OCI-LY7 (cell line): ENCODE measurements around the gene EYA2. TPM values are rescaled to one million over a fixed set of nuclear protein-coding genes. Genes with fewer than 3 reads are reported as not detected.

Experiments used
- BruUV-seq: library from RNA; stranded (reverse); fragments of 400-500 nt; replicated peaks from 2 replicates; lab custom pipeline; 2021; lab: Mats Ljungman, UMichigan
- CTCF ChIA-PET: fragments of 300-600 bp; sonication (Branson Sonifier 250); formaldehyde crosslinking; loops from one replicate; lab custom pipeline; 2022; ENCODE audit warnings: antibody characterized with exemption; ENCODE audit not compliant: unreplicated experiment; lab: Charles Lee
- POLR2A ChIA-PET: fragments of 300-600 bp; sonication (Branson Sonifier 250); formaldehyde crosslinking; loops from one replicate; lab custom pipeline; 2022; ENCODE audit warnings: antibody characterized with exemption; lab: Charles Lee
- DNase-seq: peaks from one replicate; pipeline ENCODE4 v3.0.0-alpha.2; 2015; ENCODE audit warnings: low spot score
- H2AFZ ChIP-seq: fragments of 200-600 bp; sonication (generic), shearing (Covaris generic); 2 replicates; pipeline ENCODE4 v1.6.1; 2014; ENCODE audit warnings: mild to moderate bottlenecking, antibody characterized with exemption, low read length, moderate library complexity
- H3K27ac ChIP-seq: fragments of 200-600 bp; sonication (generic); 2 replicates; pipeline ENCODE4 v1.5.1; 2014; ENCODE audit warnings: mixed run types, low read depth, mild to moderate bottlenecking, moderate library complexity, low read length, inconsistent platforms; ENCODE audit not compliant: poor library complexity, severe bottlenecking
- H3K36me3 ChIP-seq: fragments of 200-600 bp; sonication (generic); 2 replicates; pipeline ENCODE4 v1.6.1; 2014; ENCODE audit warnings: mild to moderate bottlenecking, antibody characterized with exemption, low read length, moderate library complexity, mixed read lengths; ENCODE audit not compliant: insufficient read depth
- H3K4me1 ChIP-seq: fragments of 200-600 bp; sonication (generic); 2 replicates; pipeline ENCODE4 v1.5.1; 2014; ENCODE audit warnings: mild to moderate bottlenecking, low read length; ENCODE audit not compliant: insufficient read depth, poor library complexity, severe bottlenecking
- H3K4me2 ChIP-seq: fragments of 200-600 bp; sonication (generic); 2 replicates; pipeline ENCODE4 v1.6.1; 2014; ENCODE audit warnings: mild to moderate bottlenecking, low read length
- H3K4me3 ChIP-seq: fragments of 200-600 bp; sonication (generic); 2 replicates; pipeline ENCODE4 v1.5.1; 2014; ENCODE audit warnings: mild to moderate bottlenecking, low read depth, low read length; ENCODE audit not compliant: poor library complexity, severe bottlenecking
- H3K79me2 ChIP-seq: fragments of 200-600 bp; sonication (generic); 2 replicates; pipeline ENCODE4 v1.6.1; 2016; ENCODE audit warnings: low read depth, mild to moderate bottlenecking, low read length, moderate library complexity, mixed read lengths; ENCODE audit not compliant: insufficient read depth
- H3K9me2 ChIP-seq: fragments of 200-600 bp; sonication (generic); 2 replicates; pipeline ENCODE4 v1.6.1; 2016; ENCODE audit warnings: mild to moderate bottlenecking, low read length, mixed read lengths; ENCODE audit not compliant: insufficient read depth
- H3K9me3 ChIP-seq: fragments of 200-600 bp; sonication (generic); 2 replicates; pipeline ENCODE4 v1.6.1; 2014; ENCODE audit warnings: mild to moderate bottlenecking, mixed run types, low read length, mixed read lengths
- H4K20me1 ChIP-seq: fragments of 200-600 bp; sonication (generic); 2 replicates; pipeline ENCODE4 v1.6.1; 2014; ENCODE audit warnings: mild to moderate bottlenecking, antibody characterized with exemption, low read length, moderate library complexity, mixed read lengths; ENCODE audit not compliant: insufficient read depth
- EZH2phosphoT487 ChIP-seq: fragments of 200-600 bp; sonication (generic); IDR thresholded peaks from 2 replicates; pipeline ENCODE4 v1.6.1; 2018; ENCODE audit warnings: low read depth, borderline replicate concordance, mild to moderate bottlenecking, mixed run types, antibody characterized with exemption, low read length, moderate library complexity, mixed read lengths
- intact Hi-C: fragments of 100-400 bp; cut with micrococcal nuclease; formaldehyde crosslinking; loops from one replicate; pipeline ENCODE4 v1.10.0; 2022; ENCODE audit not compliant: unreplicated experiment
- total RNA-seq, 2 experiments: library from RNA; depleted of rRNA in 1 of 2; stranded (reverse); fragments of >200 nt in 1 of 2; shearing (Covaris generic) in 1 of 2; gene quantifications; 2 replicates each; pipeline ENCODE4 v1.2.3, GENCODE V29; 2014 to 2022
- TF ChIP-seq, protein P1 (sequence below): fragments of 200-600 bp; sonication (generic); conservative IDR thresholded peaks from 2 replicates; pipeline ENCODE4 v1.5.1; 2014; ENCODE audit warnings: mild to moderate bottlenecking, antibody characterized with exemption, low read length, moderate library complexity, mixed read lengths

EYA2 gene
- total RNA-seq, 2 experiments from 2014 or later = not detected

GRCh38 chr20:46905364-46906125, 10.9 kb downstream of the EYA2 start:
- no peaks in the 10 kb centered on the region for H3K9me3 ChIP-seq
- H3K9me2 ChIP-seq = no peaks in the 10 kb centered on the region
- no peaks in the 10 kb centered on the region for H3K36me3 ChIP-seq
- no peak for DNase-seq
- no peak overlapping the region for H3K4me3 ChIP-seq
- H3K79me2 ChIP-seq = no peaks in the 10 kb centered on the region
- ChIA-PET POLR2A (interaction anchor here (0.7 kb wide), 1 partner anchor 13 kb away, joined by 3 read pairs; no protein-coding TSS in a partner anchor), CTCF (no interaction called here)
- TF ChIP-seq, protein P1, sequence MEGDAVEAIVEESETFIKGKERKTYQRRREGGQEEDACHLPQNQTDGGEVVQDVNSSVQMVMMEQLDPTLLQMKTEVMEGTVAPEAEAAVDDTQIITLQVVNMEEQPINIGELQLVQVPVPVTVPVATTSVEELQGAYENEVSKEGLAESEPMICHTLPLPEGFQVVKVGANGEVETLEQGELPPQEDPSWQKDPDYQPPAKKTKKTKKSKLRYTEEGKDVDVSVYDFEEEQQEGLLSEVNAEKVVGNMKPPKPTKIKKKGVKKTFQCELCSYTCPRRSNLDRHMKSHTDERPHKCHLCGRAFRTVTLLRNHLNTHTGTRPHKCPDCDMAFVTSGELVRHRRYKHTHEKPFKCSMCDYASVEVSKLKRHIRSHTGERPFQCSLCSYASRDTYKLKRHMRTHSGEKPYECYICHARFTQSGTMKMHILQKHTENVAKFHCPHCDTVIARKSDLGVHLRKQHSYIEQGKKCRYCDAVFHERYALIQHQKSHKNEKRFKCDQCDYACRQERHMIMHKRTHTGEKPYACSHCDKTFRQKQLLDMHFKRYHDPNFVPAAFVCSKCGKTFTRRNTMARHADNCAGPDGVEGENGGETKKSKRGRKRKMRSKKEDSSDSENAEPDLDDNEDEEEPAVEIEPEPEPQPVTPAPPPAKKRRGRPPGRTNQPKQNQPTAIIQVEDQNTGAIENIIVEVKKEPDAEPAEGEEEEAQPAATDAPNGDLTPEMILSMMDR = no peak
- TF ChIP-seq EZH2phosphoT487 = no peak
- H2AFZ ChIP-seq = 0 out of 2 replicates have a peak overlapping the region, but pooled peaks have one; percentile 33
- no TSS peak for BruUV-seq
- no peak overlapping the region for H3K4me2 ChIP-seq
- peaks cover 16% of the 10 kb centered on the region for H3K4me1 ChIP-seq
- intact Hi-C loops = no loop called here
- no peaks in the 10 kb centered on the region for H4K20me1 ChIP-seq
- H3K27ac ChIP-seq = no peak overlapping the region

- H3K36me3 ChIP-seq = no peaks in the 10 kb centered on the region
- no peak for TF ChIP-seq EZH2phosphoT487
- TF ChIP-seq, protein P1 = no peak
- no peak overlapping the region for H3K4me2 ChIP-seq
- POLR2A ChIA-PET = no interaction called here
- no peaks in the 10 kb centered on the region for H3K4me1 ChIP-seq
- H2AFZ ChIP-seq = no peak overlapping the region
- H3K27ac ChIP-seq = no peak overlapping the region
- no TSS peak for BruUV-seq
- intact Hi-C loops = no loop called here
- no peak overlapping the region for H3K4me3 ChIP-seq
- H4K20me1 ChIP-seq = no peaks in the 10 kb centered on the region
- DNase-seq = no peak
- no peaks in the 10 kb centered on the region for H3K9me2 ChIP-seq
- no peaks in the 10 kb centered on the region for H3K79me2 ChIP-seq
- H3K9me3 ChIP-seq = no peaks in the 10 kb centered on the region
- CTCF ChIA-PET = no interaction called here
These were observed 18.8 kb downstream of the EYA2 start for GRCh38 chr20:46913329-46914044.
